Liver (tissue), 3 donors: ENCODE data around the gene GFY.
"Not testable (repeated sequence)": the region's sequence is repeated elsewhere in the genome, so short reads cannot be mapped to it uniquely, and the experiment has no call there.

Experiments used
- ATF3 ChIP-seq: IDR thresholded peaks from 2 replicates; pipeline ENCODE4 v1.6.1; 2016; ENCODE audit warnings: antibody characterized with exemption
- CTCF ChIP-seq: fragments of 150-350 bp; IDR thresholded peaks from 2 replicates; pipeline ENCODE4 v1.5.1; 2017; ENCODE audit warnings: improper control_type of control experiment, low read depth, low read length; ENCODE audit not compliant: missing input control
- EGR1 ChIP-seq, 2 donors: IDR thresholded peaks; 2 replicates each; pipeline ENCODE4 v1.6.1; 2016 to 2018; ENCODE audit warnings: antibody characterized with exemption in 2 of 2, low read depth in 2 of 2
- JUND ChIP-seq, 2 donors: IDR thresholded peaks; 2 replicates each; pipeline ENCODE4 v1.6.1; 2016; ENCODE audit warnings: antibody characterized with exemption in 2 of 2
- MAX ChIP-seq: IDR thresholded peaks from 2 replicates; pipeline ENCODE4 v1.6.1; 2016; ENCODE audit warnings: antibody characterized with exemption
- RAD21 ChIP-seq, 2 donors: IDR thresholded peaks; 2 replicates each; pipeline ENCODE4 v1.6.1; 2016; ENCODE audit warnings: antibody characterized with exemption in 2 of 2, mild to moderate bottlenecking in 2 of 2
- REST ChIP-seq: IDR thresholded peaks from 2 replicates; pipeline ENCODE4 v1.6.1; 2016; ENCODE audit warnings: antibody characterized with exemption, mild to moderate bottlenecking
- SP1 ChIP-seq: IDR thresholded peaks from 2 replicates; pipeline ENCODE4 v1.6.1; 2018; ENCODE audit warnings: antibody characterized with exemption, mild to moderate bottlenecking
- ZBTB33 ChIP-seq: IDR thresholded peaks from 2 replicates; pipeline ENCODE4 v1.6.1; 2016; ENCODE audit warnings: antibody characterized with exemption
- donor health status: healthy.
- donor health status: healthy.

GRCh38 chr19:49444100-49444700, 19.0 kb downstream of the GFY start:
- TF ChIP-seq ATF3; RAD21 (IDR thresholded peaks at IDR 0.05); MAX; CTCF; REST; JUND (IDR thresholded peaks at IDR 0.05); SP1; EGR1 (IDR thresholded peaks at IDR 0.05; ENCODE audit: low read depth in 2 of 2); ZBTB33: not testable (repeated sequence)
